Upper lobe of right lung (tissue), 1 donor: ENCODE measurements around the gene FANCL. TPM values are rescaled to one million over a fixed set of nuclear protein-coding genes. Genes with fewer than 3 reads are reported as not detected.

Experiments used
- ATAC-seq: fragments of 200-7000 bp; cut with Tn5 transposase; one replicate; pipeline ENCODE4 v1.9.1; 2020; ENCODE audit warnings: mild to moderate bottlenecking, moderate library complexity
- DNase-seq: peaks from one replicate; pipeline ENCODE4 v3.0.0-alpha.2; 2020
- H3K27ac ChIP-seq: fragments of 200-600 bp; one replicate; pipeline ENCODE4 v1.8.0; 2022
- H3K27me3 ChIP-seq: fragments of 200-600 bp; one replicate; pipeline ENCODE4 v1.8.0; 2022; ENCODE audit warnings: mild to moderate bottlenecking
- H3K36me3 ChIP-seq: fragments of 200-600 bp; one replicate; pipeline ENCODE4 v1.8.0; 2022
- H3K4me1 ChIP-seq: fragments of 200-600 bp; one replicate; pipeline ENCODE4 v1.8.0; 2022
- H3K4me3 ChIP-seq: fragments of 200-600 bp; one replicate; pipeline ENCODE4 v1.8.0; 2022; ENCODE audit warnings: mild to moderate bottlenecking
- H3K9me3 ChIP-seq: fragments of 200-600 bp; one replicate; pipeline ENCODE4 v1.8.0; 2022
- intact Hi-C: fragments of 100-400 bp; cut with DNase I; formaldehyde crosslinking; loops from one replicate; pipeline ENCODE4 v1.11.0; 2022
- total RNA-seq: library from RNA; stranded (reverse); fragmentation: NEBNext Ultra II Directional; extraction: Animal tissue kit (Norgen Biotek cat#: 25700); gene quantifications from one replicate; pipeline ENCODE4 v1.2.1, GENCODE V29; 2021
- TF ChIP-seq, protein P1 (sequence below): fragments of 200-600 bp; IDR thresholded peaks from one replicate; pipeline ENCODE4 v1.8.0; 2022; ENCODE audit warnings: antibody characterized with exemption
- donor health status: DM: no; HTN: yes; CAD: no; lungs with severe emphysema.

Gene FANCL
- total RNA-seq, 1 donor from 2014 or later: 17.9 TPM

DNA sequence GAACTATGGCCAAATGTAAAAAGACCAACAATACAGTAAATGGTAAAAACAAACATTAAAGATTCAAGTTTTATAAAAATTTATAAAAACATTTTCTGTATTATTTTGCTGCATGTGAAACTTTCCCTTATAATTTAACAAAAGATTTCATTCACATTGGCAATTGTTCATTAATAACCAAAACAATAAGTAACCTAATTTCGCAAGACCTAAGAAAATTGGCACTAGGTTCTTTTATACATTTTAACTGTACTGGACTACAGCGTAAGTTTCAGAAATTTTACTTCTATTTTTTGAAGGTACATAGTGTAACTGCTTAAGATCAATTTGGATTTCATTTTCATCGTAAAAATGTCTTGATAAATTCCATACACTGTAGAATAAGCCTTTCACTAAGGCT, 77.2 kb downstream of the FANCL start:
- Histone ChIP-seq H3K27ac (no peak overlapping the region), H3K9me3 (no peaks in the 10 kb centered on the region), H3K36me3 (peaks cover 38% of the 10 kb centered on the region), H3K4me1 (no peaks in the 10 kb centered on the region), H3K27me3 (no peaks in the 10 kb centered on the region), H3K4me3 (no peak overlapping the region)
- TF ChIP-seq, protein P1, sequence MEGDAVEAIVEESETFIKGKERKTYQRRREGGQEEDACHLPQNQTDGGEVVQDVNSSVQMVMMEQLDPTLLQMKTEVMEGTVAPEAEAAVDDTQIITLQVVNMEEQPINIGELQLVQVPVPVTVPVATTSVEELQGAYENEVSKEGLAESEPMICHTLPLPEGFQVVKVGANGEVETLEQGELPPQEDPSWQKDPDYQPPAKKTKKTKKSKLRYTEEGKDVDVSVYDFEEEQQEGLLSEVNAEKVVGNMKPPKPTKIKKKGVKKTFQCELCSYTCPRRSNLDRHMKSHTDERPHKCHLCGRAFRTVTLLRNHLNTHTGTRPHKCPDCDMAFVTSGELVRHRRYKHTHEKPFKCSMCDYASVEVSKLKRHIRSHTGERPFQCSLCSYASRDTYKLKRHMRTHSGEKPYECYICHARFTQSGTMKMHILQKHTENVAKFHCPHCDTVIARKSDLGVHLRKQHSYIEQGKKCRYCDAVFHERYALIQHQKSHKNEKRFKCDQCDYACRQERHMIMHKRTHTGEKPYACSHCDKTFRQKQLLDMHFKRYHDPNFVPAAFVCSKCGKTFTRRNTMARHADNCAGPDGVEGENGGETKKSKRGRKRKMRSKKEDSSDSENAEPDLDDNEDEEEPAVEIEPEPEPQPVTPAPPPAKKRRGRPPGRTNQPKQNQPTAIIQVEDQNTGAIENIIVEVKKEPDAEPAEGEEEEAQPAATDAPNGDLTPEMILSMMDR: no peak
- no peak for ATAC-seq
- no peak for DNase-seq
- intact Hi-C loops: no loop called here

DNA sequence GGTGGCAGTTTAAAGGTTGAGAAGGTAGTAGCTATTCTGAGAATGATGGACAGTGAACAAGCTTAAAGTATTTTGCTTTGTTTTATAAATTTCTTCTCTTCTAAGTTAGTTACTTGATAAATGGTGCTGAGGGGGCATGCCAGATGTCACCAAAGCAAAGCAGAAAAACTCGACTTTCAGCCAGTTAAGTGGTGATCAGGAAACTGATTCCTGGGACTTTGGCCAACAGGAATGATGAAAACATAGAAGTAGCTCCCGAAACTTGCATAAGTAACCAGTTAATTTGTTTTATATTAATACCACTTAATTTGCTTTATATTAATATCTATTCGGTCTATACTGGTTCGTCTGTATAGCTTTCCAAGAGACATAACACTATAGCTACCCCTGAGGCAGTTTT, 82.6 kb downstream of the FANCL start:
- ATAC-seq: no peak
- H3K36me3 ChIP-seq: peaks cover 49% of the 10 kb centered on the region

DNA sequence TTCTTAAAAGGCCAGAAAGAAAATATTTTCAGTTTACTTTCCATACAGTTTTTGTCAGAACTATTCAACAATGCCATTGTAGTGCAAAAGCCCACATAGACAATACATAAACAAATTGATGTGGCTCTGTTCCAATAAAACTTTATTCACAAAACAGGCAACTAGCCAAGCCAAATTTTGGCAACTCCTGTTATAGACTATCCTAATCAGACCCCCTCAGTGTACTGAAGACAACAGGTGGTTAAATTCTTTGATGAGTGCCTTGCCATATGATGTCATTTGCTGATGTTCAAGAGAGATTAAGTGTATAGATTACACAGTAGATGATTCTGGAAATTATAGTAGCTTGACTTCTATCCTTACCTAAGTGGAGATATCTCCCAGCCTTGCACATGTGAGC, 83.4 kb downstream of the FANCL start:
- Histone ChIP-seq H3K4me1 (no peaks in the 10 kb centered on the region), H3K4me3 (no peak overlapping the region), H3K27me3 (no peaks in the 10 kb centered on the region), H3K27ac (no peak overlapping the region), H3K9me3 (no peaks in the 10 kb centered on the region), H3K36me3 (peaks cover 49% of the 10 kb centered on the region)
- intact Hi-C loops: no loop called here
- TF ChIP-seq, protein P1: no peak
- ATAC-seq (no peak), DNase-seq (no peak)

More for the DNA sequence above, 82.6 kb downstream of the FANCL start:
- intact Hi-C loops: no loop called here
- no peaks in the 10 kb centered on the region for H3K4me1 ChIP-seq
- DNase-seq: no peak
- no peaks in the 10 kb centered on the region for H3K9me3 ChIP-seq
- no peaks in the 10 kb centered on the region for H3K27me3 ChIP-seq
- no peak overlapping the region for H3K27ac ChIP-seq
- no peak overlapping the region for H3K4me3 ChIP-seq
- TF ChIP-seq, protein P1: no peak

DNA sequence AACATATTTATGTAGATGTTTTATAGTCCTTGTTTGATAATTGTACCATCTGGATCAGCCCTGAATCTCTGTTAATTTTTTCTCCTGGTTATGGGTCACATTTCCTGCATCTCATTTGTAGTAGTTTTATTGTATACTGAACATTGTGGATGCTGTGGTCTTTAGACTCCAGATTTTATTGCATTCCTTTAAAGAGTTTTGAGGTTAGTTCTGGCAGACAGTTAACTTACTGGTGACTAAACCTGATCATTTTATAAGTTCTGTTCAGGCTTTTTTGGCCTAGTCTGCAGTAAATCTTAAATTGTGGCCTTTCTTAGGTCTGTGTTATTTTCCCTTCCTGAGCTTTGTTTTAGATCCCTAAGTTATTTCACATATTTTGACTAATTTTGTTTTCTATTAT, 84.3 kb downstream of the FANCL start:
- ATAC-seq: no peak
- intact Hi-C loops: no loop called here
- TF ChIP-seq, protein P1: no peak
- H3K9me3 ChIP-seq: no peaks in the 10 kb centered on the region
- no peak for DNase-seq
- H3K4me3 ChIP-seq: no peak overlapping the region
- H3K36me3 ChIP-seq: peaks cover 40% of the 10 kb centered on the region
- no peaks in the 10 kb centered on the region for H3K4me1 ChIP-seq
- H3K27ac ChIP-seq: no peak overlapping the region
- H3K27me3 ChIP-seq: no peaks in the 10 kb centered on the region

DNA sequence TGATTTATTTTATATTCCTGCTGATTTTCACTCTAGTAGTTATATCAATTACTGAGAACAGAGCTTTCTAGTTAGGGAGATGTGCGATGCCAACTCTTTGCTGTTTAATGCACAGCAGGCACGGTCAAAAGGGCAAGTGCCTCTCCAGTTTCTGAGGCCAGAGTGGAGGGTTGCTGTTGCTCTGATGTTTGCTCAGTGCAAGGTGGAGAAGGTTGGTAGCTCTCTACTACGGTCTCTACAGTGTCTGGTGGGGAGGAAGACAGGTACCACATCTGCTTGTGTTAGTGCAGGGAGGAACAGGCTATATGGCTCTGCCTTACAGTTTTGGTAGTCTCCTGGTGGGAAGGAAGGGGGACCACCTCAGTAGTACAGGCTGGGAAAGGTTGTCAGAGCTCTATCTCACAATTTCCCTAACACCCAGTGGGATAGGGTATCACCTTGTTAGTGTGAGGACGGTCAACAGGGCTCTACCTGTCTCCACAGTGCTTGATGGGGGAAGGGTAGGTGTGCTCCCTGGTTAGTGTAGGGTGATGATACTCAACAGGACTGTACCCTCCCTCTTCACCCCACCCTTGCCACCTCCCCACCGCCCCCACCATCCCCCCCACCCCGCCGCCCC, 85.9 kb downstream of the FANCL start:
- peak; percentile 40 for DNase-seq

More for the DNA sequence above, 85.9 kb downstream of the FANCL start:
- Histone ChIP-seq H3K27ac (no peak overlapping the region), H3K9me3 (no peaks in the 10 kb centered on the region), H3K27me3 (no peaks in the 10 kb centered on the region), H3K4me1 (no peaks in the 10 kb centered on the region), H3K4me3 (no peak overlapping the region), H3K36me3 (peaks cover 25% of the 10 kb centered on the region)
- ATAC-seq: peak; percentile 64
- intact Hi-C loops: no loop called here
- TF ChIP-seq, protein P1: no peak
